Measurements from ENCODE around the gene RPA4.

Gene RPA4

GRCh38 chrX:96909291-96909690, 25.6 kb downstream of the RPA4 start:
- no peak overlapping the region for H3K4me3 Mint-ChIP-seq
- no peaks in the 10 kb centered on the region for H3K9me3 Mint-ChIP-seq (ENCODE audit: low read depth)
- H3K27ac Mint-ChIP-seq = no peak overlapping the region
- peaks cover 7% of the 10 kb centered on the region for H3K36me3 Mint-ChIP-seq
- H3K27me3 Mint-ChIP-seq = no peaks in the 10 kb centered on the region
- no peaks in the 10 kb centered on the region for H3K4me1 Mint-ChIP-seq (ENCODE audit: low read depth)

GRCh38 chrX:96918864-96919263, 35.2 kb downstream of the RPA4 start:
- peaks cover 10% of the 10 kb centered on the region for H3K36me3 Mint-ChIP-seq
- no peaks in the 10 kb centered on the region for H3K27me3 Mint-ChIP-seq
- no peaks in the 10 kb centered on the region for H3K4me1 Mint-ChIP-seq (ENCODE audit: low read depth)
- no peaks in the 10 kb centered on the region for H3K9me3 Mint-ChIP-seq (ENCODE audit: low read depth)
- no peak overlapping the region for H3K27ac Mint-ChIP-seq
- no peak overlapping the region for H3K4me3 Mint-ChIP-seq

DNA sequence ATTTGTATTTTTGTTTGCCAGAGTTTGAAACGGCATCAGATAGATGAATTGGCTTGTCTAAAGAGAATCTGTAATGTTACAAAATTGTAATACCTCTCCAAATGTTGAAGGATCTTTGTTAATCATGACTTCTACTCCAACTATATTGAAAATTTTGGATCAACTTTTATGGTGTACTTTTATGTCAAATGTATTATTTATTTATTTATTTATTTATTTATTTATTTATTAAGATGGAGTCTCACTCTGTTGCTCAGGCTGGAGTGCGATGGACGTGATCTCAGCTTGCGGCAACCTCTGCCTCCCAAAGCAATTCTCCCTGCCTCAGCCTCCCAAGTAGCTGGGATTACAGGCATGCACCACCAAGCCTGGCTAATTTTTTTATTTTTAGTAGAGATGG, 36.0 kb downstream of the RPA4 start:
- no peak overlapping the region for H3K27ac Mint-ChIP-seq
- no peaks in the 10 kb centered on the region for H3K4me1 Mint-ChIP-seq (ENCODE audit: low read depth)
- peaks cover 5% of the 10 kb centered on the region for H3K36me3 Mint-ChIP-seq
- no peaks in the 10 kb centered on the region for H3K9me3 Mint-ChIP-seq (ENCODE audit: low read depth)
- H3K4me3 Mint-ChIP-seq = no peak overlapping the region
- no peaks in the 10 kb centered on the region for H3K27me3 Mint-ChIP-seq

DNA sequence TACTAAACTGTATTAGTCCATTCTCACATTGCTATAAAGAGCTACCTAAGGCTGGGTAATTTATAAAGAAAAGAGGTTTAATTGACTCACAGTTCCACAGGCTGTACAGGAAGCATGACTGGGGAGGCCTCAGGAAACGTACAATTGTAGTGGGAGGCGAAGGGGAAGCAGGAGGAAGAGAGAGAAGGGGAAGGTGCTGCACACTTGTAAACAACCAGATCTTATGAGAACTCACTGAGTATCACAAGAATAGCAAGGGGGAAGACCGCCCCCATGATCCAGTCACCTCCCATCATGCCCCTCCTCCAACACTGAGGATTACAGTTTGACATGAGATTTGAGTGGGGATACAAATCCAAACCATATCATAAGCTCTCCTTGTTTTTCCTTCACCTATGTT, 40.9 kb downstream of the RPA4 start:
- Mint-ChIP-seq H3K27me3 (no peaks in the 10 kb centered on the region), H3K27ac (no peak overlapping the region)

DNA sequence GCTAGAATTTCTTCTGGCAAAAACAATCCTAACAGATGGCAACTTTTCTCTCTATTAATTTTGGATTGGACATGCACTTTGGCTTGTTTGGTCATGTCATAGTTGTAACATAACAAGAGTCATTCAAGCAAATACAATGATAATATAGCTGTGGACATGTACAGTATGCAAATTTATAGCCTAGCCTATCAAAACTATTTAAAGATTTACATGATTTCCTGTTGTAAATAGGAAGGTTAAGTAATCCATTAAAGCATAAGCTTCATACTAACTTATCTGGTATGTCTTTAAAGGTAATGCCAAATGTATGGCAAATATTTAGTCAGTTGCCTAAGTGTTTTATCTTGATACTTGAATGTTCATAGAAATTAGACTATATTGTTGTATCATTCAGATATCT, 45.3 kb downstream of the RPA4 start:
- H3K9me3 Mint-ChIP-seq (ENCODE audit: low read depth) = no peaks in the 10 kb centered on the region
- H3K27me3 Mint-ChIP-seq = no peaks in the 10 kb centered on the region
- H3K27ac Mint-ChIP-seq = no peak overlapping the region
- no peak overlapping the region for H3K4me3 Mint-ChIP-seq
- H3K4me1 Mint-ChIP-seq (ENCODE audit: low read depth) = no peaks in the 10 kb centered on the region
- no peaks in the 10 kb centered on the region for H3K36me3 Mint-ChIP-seq

More for the DNA sequence above, 40.9 kb downstream of the RPA4 start:
- Mint-ChIP-seq H3K9me3 (ENCODE audit: low read depth) (no peaks in the 10 kb centered on the region), H3K4me1 (ENCODE audit: low read depth) (no peaks in the 10 kb centered on the region), H3K4me3 (no peak overlapping the region), H3K36me3 (peaks cover 5% of the 10 kb centered on the region)

All from activated naive CD8-positive, alpha-beta T cell (primary cell).